ENCODE data around the gene SIAH2.

GRCh38 chr3:150727653-150728502 is 35.1 kb downstream of the SIAH2 start:
- no peak for TF ChIP-seq POLR2AphosphoS5 (IDR thresholded peaks at IDR 0.05; ENCODE audit: borderline replicate concordance, low read depth, low read length)
- no peak for TF ChIP-seq EZH2 (IDR thresholded peaks at IDR 0.05)
- no peak for TF ChIP-seq FOXP2 (optimal IDR thresholded peaks at IDR 0.05; ENCODE audit: control extremely low read depth, extremely low read length, insufficient read depth)

Measured in SK-N-MC (cell line).